UCSD-AML1 (cell line): ENCODE data around the gene DNAJB6.

ENCODE experiments used
- DNase-seq: peaks from one replicate; lab custom pipeline; 2025; ENCODE audit not compliant: unreplicated experiment; lab: John Stamatoyannopoulos, UW

Gene DNAJB6

GRCh38 chr7:157362729-157363128 lies 25.9 kb downstream of the DNAJB6 start:
- DNase-seq = no peak

- no peak for DNase-seq
Measured at GRCh38 chr7:157366722-157367121, 29.9 kb downstream of the DNAJB6 start.

GRCh38 chr7:157368955-157369354 lies 32.2 kb downstream of the DNAJB6 start:
- DNase-seq = no peak

GRCh38 chr7:157370742-157371141 lies 33.9 kb downstream of the DNAJB6 start:
- DNase-seq = no peak

- no peak for DNase-seq
Measured at GRCh38 chr7:157371296-157371695, 34.5 kb downstream of the DNAJB6 start.

GRCh38 chr7:157372300-157373232 lies 35.8 kb downstream of the DNAJB6 start:
- no peak for DNase-seq

- no peak for DNase-seq
Measured at GRCh38 chr7:157373493-157373892, 36.7 kb downstream of the DNAJB6 start.

- no peak for DNase-seq
Measured at GRCh38 chr7:157375410-157375809, 38.6 kb downstream of the DNAJB6 start.

GRCh38 chr7:157377436-157378124 lies 40.8 kb downstream of the DNAJB6 start:
- no peak for DNase-seq

- no peak for DNase-seq
Measured at GRCh38 chr7:157378390-157378789, 41.6 kb downstream of the DNAJB6 start.

GRCh38 chr7:157379493-157379892 lies 42.7 kb downstream of the DNAJB6 start:
- DNase-seq = no peak

- DNase-seq = no peak
Measured at GRCh38 chr7:157380416-157380815, 43.6 kb downstream of the DNAJB6 start.

GRCh38 chr7:157383868-157384267 lies 47.1 kb downstream of the DNAJB6 start:
- no peak for DNase-seq

GRCh38 chr7:157384301-157384700 lies 47.5 kb downstream of the DNAJB6 start:
- DNase-seq = no peak

- peak; percentile 58 for DNase-seq
Measured at GRCh38 chr7:157386979-157387800, 50.4 kb downstream of the DNAJB6 start.

GRCh38 chr7:157388301-157388700 lies 51.5 kb downstream of the DNAJB6 start:
- DNase-seq = no peak

GRCh38 chr7:157389951-157390730 lies 53.3 kb downstream of the DNAJB6 start:
- DNase-seq = peak; percentile 74

GRCh38 chr7:157391036-157391710 lies 54.4 kb downstream of the DNAJB6 start:
- DNase-seq = no peak

GRCh38 chr7:157392256-157393037 lies 55.6 kb downstream of the DNAJB6 start:
- no peak for DNase-seq
